Islet precursor cell (in vitro differentiated cells): ENCODE measurements around the gene SLC25A21.

Experiments
- DNase-seq: peaks from one replicate; pipeline ENCODE4 v3.0.0-alpha.2; 2018

The SLC25A21 gene

GRCh38 chr14:36683083-36683724 is 489.2 kb downstream of the SLC25A21 start:
- no peak for DNase-seq

GRCh38 chr14:36682338-36682737 is 490.1 kb downstream of the SLC25A21 start:
- DNase-seq = no peak

- no peak for DNase-seq
Measured at GRCh38 chr14:36676236-36676635, 496.2 kb downstream of the SLC25A21 start.

- no peak for DNase-seq
Measured at GRCh38 chr14:36675581-36675980, 496.8 kb downstream of the SLC25A21 start.

GRCh38 chr14:36674659-36675058 is 497.7 kb downstream of the SLC25A21 start:
- no peak for DNase-seq

- DNase-seq = no peak
Measured at GRCh38 chr14:36672095-36672494, 500.3 kb downstream of the SLC25A21 start.

- no peak for DNase-seq
Measured at GRCh38 chr14:36671149-36671548, 501.3 kb downstream of the SLC25A21 start.

- no peak for DNase-seq
Measured at GRCh38 chr14:36667679-36668078, 504.7 kb downstream of the SLC25A21 start.

GRCh38 chr14:36666416-36667206 is 505.8 kb downstream of the SLC25A21 start:
- peak; percentile 73 for DNase-seq

GRCh38 chr14:36665887-36666415 is 506.5 kb downstream of the SLC25A21 start:
- no peak for DNase-seq

GRCh38 chr14:36664322-36665193 is 507.8 kb downstream of the SLC25A21 start:
- DNase-seq = no peak

- peak; percentile 71 for DNase-seq
Measured at GRCh38 chr14:36663404-36664321, 508.7 kb downstream of the SLC25A21 start.

- peak; percentile 82 for DNase-seq
Measured at GRCh38 chr14:36662543-36663403, 509.6 kb downstream of the SLC25A21 start.

- no peak for DNase-seq
Measured at GRCh38 chr14:36662258-36662542, 510.2 kb downstream of the SLC25A21 start.

- peak; percentile 97 for DNase-seq
Measured at GRCh38 chr14:36661506-36662257, 510.7 kb downstream of the SLC25A21 start, which contains the start of gene PAX9. PAX9 (plus strand) TSS chr14:36661860; CDS start chr14:36662090, 230 bp downstream.

- DNase-seq = no peak
Measured at GRCh38 chr14:36660736-36661505, 511.5 kb downstream of the SLC25A21 start.

- DNase-seq = no peak
Measured at GRCh38 chr14:36659822-36660735, 512.3 kb downstream of the SLC25A21 start.
